Measurements from ENCODE around the gene STX1A. TPM values are rescaled to one million over a fixed set of nuclear protein-coding genes. Genes with fewer than 3 reads are reported as not detected.

Gene STX1A
- total and polyA plus RNA-seq, 2 of the 4 experiments (the other 2 are of a cell fraction), result 9.3 to 22.0 TPM

DNA sequence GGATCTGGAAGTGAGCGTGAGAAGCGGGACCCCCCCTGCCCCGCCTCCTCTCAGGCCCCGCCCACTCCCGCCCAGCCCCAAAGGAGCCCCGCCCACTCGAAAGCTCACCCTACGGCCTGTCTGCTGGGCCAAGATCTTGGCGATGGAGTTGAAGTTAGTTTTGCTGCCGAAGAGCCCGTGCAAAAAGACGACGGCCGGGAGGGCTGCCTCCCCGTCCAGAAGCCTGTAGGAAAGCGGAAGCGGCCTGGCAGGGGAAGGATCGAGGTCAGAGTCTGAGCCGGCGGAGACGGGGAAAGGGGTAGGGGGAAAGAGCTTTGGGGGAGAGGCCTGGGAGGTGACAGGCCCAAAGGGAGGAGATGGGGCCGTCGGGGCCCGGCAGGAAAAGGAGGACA, 18.7 kb upstream of the STX1A start:
- Histone ChIP-seq H2BK120ac (ENCODE audit: low read depth, low read length) (no peak overlapping the region), H3K56ac (ENCODE audit: extremely low read depth, insufficient read depth, low read length) (0 out of 2 replicates have a peak overlapping the region, but pooled peaks have one; percentile 26), H3K4me1 (ENCODE audit: control insufficient read depth, insufficient read depth, low read length) (peaks cover 7% of the 10 kb centered on the region), H2BK5ac (ENCODE audit: low read depth, low read length, poor library complexity, severe bottlenecking) (peak overlapping the region; percentile 1), H3K23ac (ENCODE audit: low read depth, low read length) (no peak overlapping the region), H3K4ac (ENCODE audit: low read depth, low read length) (peak overlapping the region; percentile 52; the same call in 1 of the 2 replicates), H2BK20ac (ENCODE audit: low read depth, low read length) (no peak overlapping the region), H4K5ac (ENCODE audit: low read depth, low read length) (no peak overlapping the region), H4K20me1 (ENCODE audit: insufficient read depth, low read length) (peaks cover 3% of the 10 kb centered on the region; the same call in 1 of the 2 replicates), H3K4me2 (ENCODE audit: low read depth, low read length) (peak overlapping the region; percentile 95), H3K27ac (ENCODE audit: insufficient read depth, low read length) (peak overlapping the region; percentile 69), H3K14ac (replicated peaks; ENCODE audit: low read depth, low read length) (peak overlapping the region; percentile 25; the same call in 1 of the 2 replicates), H3K27me3 (ENCODE audit: control insufficient read depth, insufficient read depth, low read length) (no peaks in the 10 kb centered on the region), H3K9me3 (ENCODE audit: control insufficient read depth, insufficient read depth, low read length) (no peaks in the 10 kb centered on the region), H2AFZ (replicated peaks; ENCODE audit: low read length, poor library complexity) (peak overlapping the region; percentile 92), H3K4me3 (ENCODE audit: insufficient read depth, low read depth, low read length) (peak overlapping the region; percentile 99), H3K9me1 (ENCODE audit: insufficient read depth, low read length) (peaks cover 8% of the 10 kb centered on the region), H3K9ac (ENCODE audit: low read depth, low read length) (peak overlapping the region; percentile 65), H3K79me1 (ENCODE audit: low read depth in 1 of 2, low read length in 2 of 2) (peaks cover 5 to 27% of the 10 kb centered on the region in 2 experiments; a peak in 3 of 4 replicates), H4K8ac (ENCODE audit: low read depth in 2 of 2, low read length in 2 of 2) (peak overlapping the region in 1 of 2 experiments; percentile 39; a peak in 1 of 4 replicates), H2BK15ac (ENCODE audit: low read depth, low read length) (no peak overlapping the region), H2AK9ac (replicated peaks; ENCODE audit: low read depth, low read length, poor library complexity) (peak overlapping the region; percentile 75), H3K36me3 (ENCODE audit: control insufficient read depth, insufficient read depth, low read length) (0 out of 2 replicates have a peak, but pooled peaks cover 6% of the 10 kb centered on the region), H4K91ac (ENCODE audit: insufficient read depth, low read depth, low read length) (no peak overlapping the region), H2AK5ac (ENCODE audit: low read depth, low read length) (peak overlapping the region; percentile 11; the same call in 1 of the 2 replicates), H3K18ac (ENCODE audit: low read depth, low read length) (no peak overlapping the region)
- DNase-seq (peak; percentile 25), ATAC-seq (ENCODE audit: low read depth) (peak; percentile 62)
- dilution Hi-C loops (cut with HindIII; ENCODE audit: low sequenced_read_pairs, unreplicated experiment) (no loop called here), in situ Hi-C loops (cut with MboI; ENCODE audit: low sequenced_read_pairs) (no loop called here), intact Hi-C loops (cut with micrococcal nuclease) (loop anchor here (5.0 kb wide), 1 partner anchor 114 kb away; no protein-coding TSS in a partner anchor)
- TF ChIP-seq RCOR1 (IDR thresholded peaks at IDR 0.05; ENCODE audit: insufficient replicate concordance, low read length), result no peak
- no peak for TF ChIP-seq RAD21 (IDR thresholded peaks at IDR 0.05; ENCODE audit: low read length)
- no peak for TF ChIP-seq MXI1 (IDR thresholded peaks at IDR 0.05; ENCODE audit: borderline replicate concordance, low read depth, low read length)
- TF ChIP-seq, protein P1, sequence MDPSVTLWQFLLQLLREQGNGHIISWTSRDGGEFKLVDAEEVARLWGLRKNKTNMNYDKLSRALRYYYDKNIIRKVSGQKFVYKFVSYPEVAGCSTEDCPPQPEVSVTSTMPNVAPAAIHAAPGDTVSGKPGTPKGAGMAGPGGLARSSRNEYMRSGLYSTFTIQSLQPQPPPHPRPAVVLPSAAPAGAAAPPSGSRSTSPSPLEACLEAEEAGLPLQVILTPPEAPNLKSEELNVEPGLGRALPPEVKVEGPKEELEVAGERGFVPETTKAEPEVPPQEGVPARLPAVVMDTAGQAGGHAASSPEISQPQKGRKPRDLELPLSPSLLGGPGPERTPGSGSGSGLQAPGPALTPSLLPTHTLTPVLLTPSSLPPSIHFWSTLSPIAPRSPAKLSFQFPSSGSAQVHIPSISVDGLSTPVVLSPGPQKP (IDR thresholded peaks at IDR 0.05; ENCODE audit: borderline replicate concordance, low read depth, low read length), result no peak
- TF ChIP-seq FOS (IDR thresholded peaks at IDR 0.05; ENCODE audit: low read depth, low read length), result no peak
- TF ChIP-seq MAFK (IDR thresholded peaks at IDR 0.05; ENCODE audit: low read depth, low read length), result no peak
- TF ChIP-seq, protein P2, sequence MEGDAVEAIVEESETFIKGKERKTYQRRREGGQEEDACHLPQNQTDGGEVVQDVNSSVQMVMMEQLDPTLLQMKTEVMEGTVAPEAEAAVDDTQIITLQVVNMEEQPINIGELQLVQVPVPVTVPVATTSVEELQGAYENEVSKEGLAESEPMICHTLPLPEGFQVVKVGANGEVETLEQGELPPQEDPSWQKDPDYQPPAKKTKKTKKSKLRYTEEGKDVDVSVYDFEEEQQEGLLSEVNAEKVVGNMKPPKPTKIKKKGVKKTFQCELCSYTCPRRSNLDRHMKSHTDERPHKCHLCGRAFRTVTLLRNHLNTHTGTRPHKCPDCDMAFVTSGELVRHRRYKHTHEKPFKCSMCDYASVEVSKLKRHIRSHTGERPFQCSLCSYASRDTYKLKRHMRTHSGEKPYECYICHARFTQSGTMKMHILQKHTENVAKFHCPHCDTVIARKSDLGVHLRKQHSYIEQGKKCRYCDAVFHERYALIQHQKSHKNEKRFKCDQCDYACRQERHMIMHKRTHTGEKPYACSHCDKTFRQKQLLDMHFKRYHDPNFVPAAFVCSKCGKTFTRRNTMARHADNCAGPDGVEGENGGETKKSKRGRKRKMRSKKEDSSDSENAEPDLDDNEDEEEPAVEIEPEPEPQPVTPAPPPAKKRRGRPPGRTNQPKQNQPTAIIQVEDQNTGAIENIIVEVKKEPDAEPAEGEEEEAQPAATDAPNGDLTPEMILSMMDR (conservative IDR thresholded peaks at IDR 0.05; ENCODE audit: low read depth, low read length), result no peak
- no peak for TF ChIP-seq POLR2A (IDR thresholded peaks at IDR 0.05; ENCODE audit: low read depth, low read length)
- TF ChIP-seq RFX5 (IDR thresholded peaks at IDR 0.05; ENCODE audit: low read depth, low read length), result no peak
- TF ChIP-seq CHD1 (IDR thresholded peaks at IDR 0.05; ENCODE audit: low read depth, low read length), result no peak
- no peak for TF ChIP-seq SMC3 (IDR thresholded peaks at IDR 0.05; ENCODE audit: low read depth, low read length)
- no peak for TF ChIP-seq CEBPB (IDR thresholded peaks at IDR 0.05; ENCODE audit: low read depth, low read length)
- TF ChIP-seq, protein P3, sequence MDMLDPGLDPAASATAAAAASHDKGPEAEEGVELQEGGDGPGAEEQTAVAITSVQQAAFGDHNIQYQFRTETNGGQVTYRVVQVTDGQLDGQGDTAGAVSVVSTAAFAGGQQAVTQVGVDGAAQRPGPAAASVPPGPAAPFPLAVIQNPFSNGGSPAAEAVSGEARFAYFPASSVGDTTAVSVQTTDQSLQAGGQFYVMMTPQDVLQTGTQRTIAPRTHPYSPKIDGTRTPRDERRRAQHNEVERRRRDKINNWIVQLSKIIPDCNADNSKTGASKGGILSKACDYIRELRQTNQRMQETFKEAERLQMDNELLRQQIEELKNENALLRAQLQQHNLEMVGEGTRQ (IDR thresholded peaks at IDR 0.05; ENCODE audit: low read depth, low read length), result no peak
- TF ChIP-seq NFE2L2 (IDR thresholded peaks at IDR 0.05; ENCODE audit: low read depth, low read length), result no peak
- TF ChIP-seq BHLHE40 (IDR thresholded peaks at IDR 0.05; ENCODE audit: low read depth, low read length), result no peak
- no peak for TF ChIP-seq MAZ (IDR thresholded peaks at IDR 0.05; ENCODE audit: borderline replicate concordance, low read depth, low read length)
- POLR2A ChIA-PET (ENCODE audit: unreplicated experiment), result interaction anchor here (0.5 kb wide), 1 partner anchor 62 kb away, joined by 4 read pairs; no protein-coding TSS in a partner anchor
- 10% methylated on average over 2 of the region's 24 CpGs; no CpG with 5 or more reads in 1 of the 2 experiments for WGBS, 2 experiments (ENCODE audit: extremely low coverage in 2 of 2, insufficient read length in 1 of 2)
- CTCF ChIA-PET, result interaction anchor here (1.6 kb wide), 1 partner anchor 13 kb away, joined by 6 read pairs; no protein-coding TSS in a partner anchor
- BruUV-seq (replicated peaks), result no TSS peak
